Neutrophil (primary cell): ENCODE measurements around the gene GOLGA3.
"Not testable (repeated sequence)": the region's sequence is repeated elsewhere in the genome, so short reads cannot be mapped to it uniquely, and the experiment has no call there.

Source experiments
- H3K27ac ChIP-seq: fragments of 200-600 bp; sonication (generic); 2 replicates; pipeline ENCODE4 v1.5.1; 2016; ENCODE audit warnings: mild to moderate bottlenecking, moderate library complexity
- H3K27me3 ChIP-seq: fragments of 200-600 bp; sonication (generic); 2 replicates; pipeline ENCODE4 v1.6.0; 2016; ENCODE audit warnings: mild to moderate bottlenecking
- H3K36me3 ChIP-seq: fragments of 200-600 bp; sonication (generic); 2 replicates; pipeline ENCODE4 v1.5.1; 2017
- H3K4me1 ChIP-seq, 2 experiments: fragments of 200-600 bp in 1 of 2; sonication (generic) in 1 of 2; 1 replicate in 1 of 2; 2 replicates in 1 of 2; pipeline versions ENCODE4 v1.5.1 to v1.6.1; 2013 to 2016; ENCODE audit warnings: low read depth in 1 of 2, low read length in 1 of 2, mild to moderate bottlenecking in 1 of 2, moderate library complexity in 1 of 2; ENCODE audit not compliant: control insufficient read depth in 1 of 2, insufficient read depth in 1 of 2
- H3K4me3 ChIP-seq, 2 experiments: fragments of 200-600 bp in 1 of 2; sonication (generic) in 1 of 2; 1 replicate in 1 of 2; 2 replicates in 1 of 2; pipeline ENCODE4 v1.5.1; 2013 to 2016; ENCODE audit warnings: low read depth in 1 of 2, low read length in 1 of 2, mild to moderate bottlenecking in 1 of 2, moderate library complexity in 1 of 2
- H3K9me3 ChIP-seq: fragments of 200-600 bp; sonication (generic); 2 replicates; pipeline ENCODE4 v1.5.1; 2016
- CTCF ChIP-seq: fragments of 200-600 bp; sonication (generic); IDR thresholded peaks from 2 replicates; pipeline ENCODE4 v1.5.1; 2016; ENCODE audit warnings: antibody characterized with exemption

The GOLGA3 gene

GRCh38 chr12:132764231-132764630, 64.4 kb downstream of the GOLGA3 start:
- no peaks in the 10 kb centered on the region for H3K9me3 ChIP-seq
- H3K27ac ChIP-seq = no peak overlapping the region
- no peaks in the 10 kb centered on the region for H3K36me3 ChIP-seq
- H3K27me3 ChIP-seq = no peaks in the 10 kb centered on the region
- peaks cover 66 to 76% of the 10 kb centered on the region in 2 experiments for H3K4me1 ChIP-seq
- H3K4me3 ChIP-seq = no peak overlapping the region
- no peak for TF ChIP-seq CTCF

- H3K27me3 ChIP-seq = no peaks in the 10 kb centered on the region
- H3K27ac ChIP-seq = peak overlapping the region; percentile 97
- H3K9me3 ChIP-seq = no peaks in the 10 kb centered on the region
- H3K4me3 ChIP-seq = peak overlapping the region; percentile 66 to 82
- peaks cover 46 to 55% of the 10 kb centered on the region in 2 experiments for H3K4me1 ChIP-seq
- TF ChIP-seq CTCF = peak; percentile 64
- peaks cover 11% of the 10 kb centered on the region for H3K36me3 ChIP-seq
Measured at GRCh38 chr12:132761921-132762583, 66.6 kb downstream of the GOLGA3 start.

- TF ChIP-seq CTCF = no peak
- Histone ChIP-seq H3K36me3 (peaks cover 11% of the 10 kb centered on the region), H3K4me1 (peaks cover 38 to 47% of the 10 kb centered on the region in 2 experiments), H3K4me3 (peak within 1 kb of the TSS; percentile 68 to 88), H3K27me3 (no peaks in the 10 kb centered on the region), H3K9me3 (no peaks in the 10 kb centered on the region), H3K27ac (peak within 1 kb of the TSS; percentile 97)
Measured at GRCh38 chr12:132761032-132761920, 67.4 kb downstream of the GOLGA3 start, which contains the start of gene ANKLE2. Gene ANKLE2, minus strand, starts transcription at chr12:132761832. Its CDS starts 34 bp downstream, at chr12:132761798.

GRCh38 chr12:132759359-132759758, 69.3 kb downstream of the GOLGA3 start:
- Histone ChIP-seq H3K4me3 (no peak overlapping the region), H3K9me3 (no peaks in the 10 kb centered on the region), H3K27me3 (no peaks in the 10 kb centered on the region), H3K4me1 (peaks cover 26 to 33% of the 10 kb centered on the region in 2 experiments), H3K27ac (no peak overlapping the region), H3K36me3 (peaks cover 24% of the 10 kb centered on the region)
- no peak for TF ChIP-seq CTCF

GRCh38 chr12:132758825-132759224, 69.8 kb downstream of the GOLGA3 start:
- H3K36me3 ChIP-seq = peaks cover 29% of the 10 kb centered on the region
- H3K27me3 ChIP-seq, H3K4me3 ChIP-seq: not testable (repeated sequence)

More at GRCh38 chr12:132758825-132759224, 69.8 kb downstream of the GOLGA3 start:
- not testable (repeated sequence) for H3K9me3 ChIP-seq, H3K27ac ChIP-seq
- H3K4me1 ChIP-seq = peaks cover 26 to 29% of the 10 kb centered on the region in 2 experiments
